Left renal cortex interstitium (tissue), 4 donors: ENCODE measurements around the gene PIEZO1. TPM values are rescaled to one million over a fixed set of nuclear protein-coding genes. Genes with fewer than 3 reads are reported as not detected.
"Not testable (repeated sequence)": the region's sequence is repeated elsewhere in the genome, so short reads cannot be mapped to it uniquely, and the experiment has no call there.

Experiments
- DNase-seq, 4 donors: peaks; one replicate each; pipeline ENCODE4 v3.0.0-alpha.2; 2013; ENCODE audit warnings: low read depth in 4 of 4, low spot score in 2 of 4, missing footprints in 1 of 4
- polyA plus RNA-seq, 4 donors: library from polyadenylated mRNA; unstranded; fragments of 120-200 nt; gene quantifications; one replicate each; pipeline ENCODE4 v1.2.1, GENCODE V29; 2013; ENCODE audit not compliant: insufficient read length in 4 of 4

Gene PIEZO1, protein sequence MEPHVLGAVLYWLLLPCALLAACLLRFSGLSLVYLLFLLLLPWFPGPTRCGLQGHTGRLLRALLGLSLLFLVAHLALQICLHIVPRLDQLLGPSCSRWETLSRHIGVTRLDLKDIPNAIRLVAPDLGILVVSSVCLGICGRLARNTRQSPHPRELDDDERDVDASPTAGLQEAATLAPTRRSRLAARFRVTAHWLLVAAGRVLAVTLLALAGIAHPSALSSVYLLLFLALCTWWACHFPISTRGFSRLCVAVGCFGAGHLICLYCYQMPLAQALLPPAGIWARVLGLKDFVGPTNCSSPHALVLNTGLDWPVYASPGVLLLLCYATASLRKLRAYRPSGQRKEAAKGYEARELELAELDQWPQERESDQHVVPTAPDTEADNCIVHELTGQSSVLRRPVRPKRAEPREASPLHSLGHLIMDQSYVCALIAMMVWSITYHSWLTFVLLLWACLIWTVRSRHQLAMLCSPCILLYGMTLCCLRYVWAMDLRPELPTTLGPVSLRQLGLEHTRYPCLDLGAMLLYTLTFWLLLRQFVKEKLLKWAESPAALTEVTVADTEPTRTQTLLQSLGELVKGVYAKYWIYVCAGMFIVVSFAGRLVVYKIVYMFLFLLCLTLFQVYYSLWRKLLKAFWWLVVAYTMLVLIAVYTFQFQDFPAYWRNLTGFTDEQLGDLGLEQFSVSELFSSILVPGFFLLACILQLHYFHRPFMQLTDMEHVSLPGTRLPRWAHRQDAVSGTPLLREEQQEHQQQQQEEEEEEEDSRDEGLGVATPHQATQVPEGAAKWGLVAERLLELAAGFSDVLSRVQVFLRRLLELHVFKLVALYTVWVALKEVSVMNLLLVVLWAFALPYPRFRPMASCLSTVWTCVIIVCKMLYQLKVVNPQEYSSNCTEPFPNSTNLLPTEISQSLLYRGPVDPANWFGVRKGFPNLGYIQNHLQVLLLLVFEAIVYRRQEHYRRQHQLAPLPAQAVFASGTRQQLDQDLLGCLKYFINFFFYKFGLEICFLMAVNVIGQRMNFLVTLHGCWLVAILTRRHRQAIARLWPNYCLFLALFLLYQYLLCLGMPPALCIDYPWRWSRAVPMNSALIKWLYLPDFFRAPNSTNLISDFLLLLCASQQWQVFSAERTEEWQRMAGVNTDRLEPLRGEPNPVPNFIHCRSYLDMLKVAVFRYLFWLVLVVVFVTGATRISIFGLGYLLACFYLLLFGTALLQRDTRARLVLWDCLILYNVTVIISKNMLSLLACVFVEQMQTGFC (N-terminal part only)
- polyA plus RNA-seq = 10 to 100 TPM; 23.9 to 55.2 (median 44.8) TPM

DNA sequence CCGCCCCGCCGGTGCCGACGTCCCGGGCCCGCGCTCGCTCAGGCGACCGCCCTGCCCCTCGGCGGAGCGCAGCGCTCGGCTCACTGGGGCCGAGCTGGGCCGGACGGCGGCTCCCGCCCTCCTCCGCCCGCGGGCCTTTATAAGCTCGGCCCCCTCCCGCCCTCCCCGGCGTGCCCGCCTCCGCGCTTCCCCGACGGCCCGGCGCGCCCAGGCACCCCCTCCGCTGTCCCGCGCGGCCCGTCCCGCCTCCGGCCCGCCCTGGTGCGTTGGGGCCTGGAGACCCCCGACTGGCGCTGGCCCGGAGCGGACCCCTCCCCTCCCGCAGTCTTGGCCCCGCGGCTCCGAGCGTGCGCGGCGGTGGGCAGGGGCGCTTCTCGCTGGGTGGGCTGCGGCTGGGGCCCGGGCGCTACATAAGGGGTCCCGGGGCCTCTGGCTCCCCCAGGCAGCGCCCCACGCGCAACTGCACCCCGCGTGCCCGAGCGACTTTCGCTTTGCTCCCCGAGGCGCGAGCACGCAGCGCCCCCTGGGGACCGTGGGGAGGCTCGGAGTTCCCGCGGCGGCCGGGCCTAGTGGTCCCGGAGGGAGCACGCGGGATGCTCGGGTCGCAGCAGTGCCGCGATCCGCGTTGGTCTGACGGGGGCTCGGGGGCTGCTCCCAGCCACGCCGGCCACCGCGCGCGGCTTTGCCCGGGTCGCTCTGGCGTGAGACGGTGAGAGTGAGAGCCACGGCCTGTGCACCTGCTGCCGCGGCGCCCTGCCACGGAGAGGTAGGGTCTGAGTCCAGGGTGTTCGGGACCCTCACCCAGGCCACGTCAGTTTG, at the start of gene PIEZO1:
Gene PIEZO1 (minus strand): TSS at position 115 of the 819 bp plus-strand sequence. CDS start 256 bp downstream, outside the sequence.
- no peak for DNase-seq

DNA sequence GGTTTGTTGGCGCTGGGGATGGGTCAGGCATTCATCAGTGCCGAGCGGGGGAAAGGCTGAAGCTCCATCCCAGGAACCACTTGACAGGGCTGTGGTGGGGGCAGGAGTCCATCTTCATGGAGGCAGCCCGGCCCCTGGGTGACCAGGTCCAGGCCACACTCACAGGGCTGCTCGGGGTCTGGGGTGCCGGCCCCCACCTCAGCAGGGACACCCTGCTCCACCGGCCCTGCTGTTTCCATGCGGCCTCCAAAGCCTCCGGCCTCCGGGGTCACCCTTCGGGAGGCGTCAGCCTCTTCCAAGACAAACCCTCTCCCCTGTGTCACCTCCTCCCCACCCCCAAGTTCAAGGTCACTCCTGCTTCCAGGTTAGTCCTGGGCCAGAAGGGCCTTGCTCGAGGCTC, 49.6 kb upstream of the PIEZO1 start:
- no peak for DNase-seq

DNA sequence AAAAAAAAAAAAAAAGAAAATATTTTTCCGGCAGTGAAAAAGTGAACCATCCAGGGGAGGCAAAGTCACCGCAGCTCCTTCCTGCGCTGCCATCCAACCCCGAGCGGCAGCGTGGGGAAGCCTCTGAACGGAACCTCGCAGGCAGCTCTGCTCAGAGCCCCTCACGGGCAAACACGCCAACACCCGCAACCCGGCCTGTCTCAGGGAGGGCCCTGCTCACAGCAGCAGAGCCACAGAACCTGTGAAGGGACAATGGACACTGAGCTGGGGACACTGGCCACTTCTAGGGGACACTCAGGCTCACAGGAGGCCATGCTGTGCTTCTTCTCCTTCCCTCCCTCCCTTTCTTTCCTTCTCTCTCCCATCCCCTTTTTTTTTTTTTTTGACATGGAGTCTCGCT, 48.1 kb upstream of the PIEZO1 start:
- no peak for DNase-seq

DNA sequence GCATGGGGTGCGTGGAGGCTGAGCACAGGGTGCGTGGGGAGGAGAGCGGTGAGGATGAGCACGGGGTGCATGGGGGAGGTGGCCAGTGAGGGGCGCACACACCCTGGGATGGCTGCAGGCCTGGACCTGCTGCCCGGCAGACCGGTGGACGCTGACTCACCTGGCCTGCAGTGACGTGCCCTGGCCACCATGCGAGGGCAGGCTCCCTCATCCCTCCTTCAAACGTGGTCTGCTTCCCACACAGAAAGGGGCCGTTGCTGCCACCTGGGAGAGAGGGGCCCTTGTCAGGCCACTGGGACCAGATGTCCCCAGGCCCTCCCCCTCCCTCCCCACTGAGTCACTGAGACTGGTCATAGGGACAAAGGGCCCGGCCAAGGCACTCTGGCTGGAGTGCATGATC, 46.8 kb upstream of the PIEZO1 start:
- DNase-seq = no peak

DNA sequence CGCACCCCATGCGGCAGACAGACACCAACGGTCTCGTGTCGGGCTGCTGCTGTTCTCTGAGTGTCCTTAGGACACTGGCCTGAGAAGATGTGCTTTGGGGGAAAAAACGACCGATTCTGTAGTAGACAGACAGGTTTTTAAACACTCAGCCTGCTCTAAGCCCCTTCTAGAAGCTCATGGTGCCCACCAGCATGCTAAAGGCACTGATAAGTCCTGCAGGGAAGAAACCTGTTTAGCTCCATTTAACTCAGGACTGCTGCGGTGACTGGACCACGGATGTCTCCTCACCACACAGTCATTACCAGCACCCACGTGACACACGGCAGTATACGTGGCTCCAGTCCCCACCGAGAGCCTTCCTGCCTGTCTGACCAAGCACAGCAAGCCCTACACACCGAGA, 45.8 kb upstream of the PIEZO1 start:
- no peak for DNase-seq

DNA sequence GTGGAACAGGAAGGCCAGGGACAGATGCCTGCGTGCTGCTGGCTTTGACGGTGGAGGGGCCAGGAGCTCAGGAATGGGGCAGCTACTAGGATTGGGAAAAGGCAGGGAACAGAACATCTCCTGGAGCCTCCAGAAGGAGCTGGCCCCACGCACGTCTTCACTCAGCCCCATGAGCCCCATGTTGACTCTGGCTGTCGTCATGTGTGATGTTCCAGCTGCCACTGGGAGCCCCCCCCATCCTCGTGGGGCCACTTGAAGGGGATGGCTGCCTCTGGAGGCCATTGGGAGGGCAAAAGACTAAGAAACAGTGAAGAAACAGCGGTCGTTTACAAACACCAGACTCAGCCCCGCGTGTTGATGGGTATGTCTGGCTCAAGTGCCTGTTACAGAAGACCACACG, 45.2 kb upstream of the PIEZO1 start:
- peak in 2 of 4 donors; percentile 58 to 63 for DNase-seq

DNA sequence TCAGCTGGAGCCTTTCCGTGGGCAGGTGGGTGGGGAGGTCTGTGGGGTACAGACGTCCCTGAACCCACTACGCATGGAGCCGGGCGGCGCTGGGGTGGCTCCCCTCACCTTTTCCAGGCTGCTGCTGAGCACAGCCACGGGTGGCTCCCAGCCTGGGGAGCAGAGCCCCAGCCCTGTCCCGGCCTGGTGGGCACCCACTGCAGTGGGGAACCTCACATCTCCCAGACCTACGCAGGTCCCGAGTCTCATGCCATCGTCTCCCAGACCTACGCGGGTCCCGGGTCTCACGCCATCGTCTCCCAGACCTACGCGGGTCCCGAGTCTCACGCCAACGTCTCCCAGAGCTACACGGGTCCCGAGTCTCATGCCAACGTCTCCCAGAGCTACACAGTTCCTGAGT, 43.7 kb upstream of the PIEZO1 start:
- DNase-seq = no peak

DNA sequence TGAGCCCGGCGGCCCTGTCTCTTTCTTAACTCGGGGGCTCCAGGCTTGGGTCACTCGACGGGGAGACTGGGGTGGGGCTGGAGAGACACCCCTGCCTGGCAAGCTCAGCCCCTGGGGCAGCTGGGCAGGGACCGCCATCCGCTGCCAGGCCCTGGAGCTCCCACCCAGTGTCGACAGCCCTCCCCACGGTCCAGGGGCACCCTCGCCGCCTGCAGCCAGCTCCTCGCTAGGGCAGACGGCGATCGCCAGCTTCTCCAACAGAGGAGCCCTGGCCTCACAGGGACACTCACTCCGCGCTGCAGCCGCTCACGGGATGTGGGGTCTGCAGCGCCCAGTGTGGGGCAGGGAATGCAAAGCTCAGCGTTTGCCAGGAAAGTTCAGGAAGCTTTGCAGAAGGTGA, 42.7 kb upstream of the PIEZO1 start:
- no peak for DNase-seq

DNA sequence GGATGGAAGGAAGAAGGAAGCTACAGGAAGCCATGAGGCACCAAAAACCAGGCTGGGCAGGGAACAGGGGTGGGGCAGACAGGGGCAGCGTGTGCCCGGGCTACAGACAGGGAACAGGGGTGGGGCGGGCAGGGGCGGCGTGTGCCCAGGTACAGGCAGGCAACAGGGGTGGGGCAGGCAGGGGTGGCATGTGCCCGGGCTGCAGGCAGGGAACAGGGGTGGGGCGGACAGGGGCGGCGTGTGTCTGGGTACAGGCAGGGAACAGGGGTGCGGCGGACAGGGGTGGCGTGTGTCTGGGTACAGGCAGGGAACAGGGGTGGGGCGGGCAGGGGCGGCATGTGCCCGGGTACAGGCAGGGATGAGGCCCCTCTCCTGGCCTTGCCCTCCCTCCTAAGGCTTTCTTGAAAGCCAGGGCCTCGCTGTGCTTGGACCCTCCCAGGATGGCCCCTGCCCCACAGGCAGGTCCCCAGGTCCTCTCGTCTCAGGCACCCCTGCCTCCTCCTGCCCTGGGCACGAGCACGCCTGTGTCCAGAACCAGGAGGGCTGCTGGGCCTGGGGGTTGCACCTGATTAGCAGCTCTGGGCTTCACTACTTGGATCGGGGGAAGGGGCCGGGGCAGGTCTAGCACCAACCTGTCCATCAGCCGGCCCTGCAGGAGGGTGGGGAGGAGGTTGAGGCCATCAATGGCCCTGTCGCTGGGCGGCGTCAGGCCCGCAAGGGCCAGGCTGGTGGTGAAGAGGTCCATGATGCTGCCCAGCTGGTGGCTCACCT, 41.2 kb upstream of the PIEZO1 start:
- DNase-seq = no peak

DNA sequence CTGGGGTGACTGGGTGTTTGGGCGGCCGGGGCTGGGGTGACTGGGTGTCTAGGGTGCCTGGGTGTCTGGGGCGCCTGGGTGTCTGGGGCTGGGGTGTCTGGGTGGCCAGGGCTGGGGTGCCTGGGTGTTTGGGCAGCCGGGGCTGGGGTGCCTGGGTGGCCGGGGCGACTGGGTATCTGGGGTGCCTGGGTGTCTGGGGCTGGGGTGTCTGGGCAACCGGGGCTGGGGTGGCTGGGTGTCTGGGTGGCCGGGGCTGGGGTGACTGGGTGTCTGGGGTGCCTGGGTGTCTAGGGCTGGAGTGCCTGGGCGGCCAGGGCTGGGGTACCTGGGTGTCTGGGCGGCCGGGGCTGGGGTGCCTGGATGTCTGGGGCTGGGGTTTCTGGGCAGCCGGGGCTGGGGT, 40.1 kb upstream of the PIEZO1 start:
- DNase-seq = no peak

DNA sequence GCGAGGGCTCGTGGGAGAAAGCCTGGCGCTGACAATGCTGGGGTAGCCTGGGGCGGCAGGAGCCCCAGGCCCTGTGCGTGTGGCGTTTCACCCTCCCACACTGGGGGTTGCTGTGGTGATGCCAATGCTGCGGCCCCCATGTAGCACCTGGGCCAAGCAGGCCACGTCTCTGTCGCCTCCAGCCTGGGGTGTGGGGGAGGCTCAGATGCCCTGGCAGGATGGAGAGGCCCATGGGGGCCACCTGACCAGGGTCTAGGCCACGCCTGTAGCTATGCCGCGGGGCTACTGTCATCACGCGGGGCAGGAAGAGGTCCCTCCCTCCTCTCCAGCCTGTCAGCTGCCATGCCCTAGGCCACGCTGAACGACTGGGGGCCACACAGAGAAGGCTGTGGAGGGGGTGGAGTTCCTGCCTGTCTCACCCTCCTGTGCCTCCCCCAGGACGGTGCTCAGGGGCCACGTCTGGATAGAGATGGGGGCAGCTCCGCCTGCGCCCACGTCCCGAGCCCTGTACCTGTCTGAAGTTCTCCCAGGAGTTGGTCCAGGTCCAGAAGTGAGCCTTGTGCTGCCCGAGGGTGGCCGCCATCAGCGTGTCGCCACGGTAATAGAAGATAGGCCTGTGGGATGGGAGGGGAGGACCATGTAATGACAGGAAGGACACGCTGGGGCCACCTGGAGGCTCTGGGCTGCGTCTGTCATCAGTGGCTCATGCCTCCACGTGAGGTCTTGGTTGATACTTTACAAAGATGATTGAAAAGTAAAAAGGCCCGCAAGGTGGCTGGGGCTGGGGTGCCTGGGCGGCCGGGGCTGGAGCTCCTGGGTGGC, 39.4 kb upstream of the PIEZO1 start:
- no peak for DNase-seq

DNA sequence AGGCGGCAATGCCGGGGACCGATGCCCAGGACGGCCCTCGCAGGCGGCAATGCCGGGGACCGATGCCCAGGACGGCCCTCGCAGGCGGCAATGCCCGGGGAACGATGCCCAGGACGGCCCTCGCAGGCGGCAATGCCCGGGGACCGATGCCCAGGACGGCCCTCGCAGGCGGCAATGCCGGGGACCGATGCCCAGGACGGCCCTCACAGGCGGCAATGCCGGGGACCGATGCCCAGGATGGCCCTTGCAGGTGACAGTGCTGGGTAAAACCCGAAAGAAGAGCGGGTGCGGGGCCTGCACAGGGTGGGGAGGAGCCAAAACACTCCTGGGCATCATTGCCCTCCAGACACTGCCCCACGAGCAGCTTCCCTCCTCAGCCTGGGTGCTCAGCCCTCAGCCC, 38.6 kb upstream of the PIEZO1 start:
- DNase-seq = not testable (repeated sequence)

DNA sequence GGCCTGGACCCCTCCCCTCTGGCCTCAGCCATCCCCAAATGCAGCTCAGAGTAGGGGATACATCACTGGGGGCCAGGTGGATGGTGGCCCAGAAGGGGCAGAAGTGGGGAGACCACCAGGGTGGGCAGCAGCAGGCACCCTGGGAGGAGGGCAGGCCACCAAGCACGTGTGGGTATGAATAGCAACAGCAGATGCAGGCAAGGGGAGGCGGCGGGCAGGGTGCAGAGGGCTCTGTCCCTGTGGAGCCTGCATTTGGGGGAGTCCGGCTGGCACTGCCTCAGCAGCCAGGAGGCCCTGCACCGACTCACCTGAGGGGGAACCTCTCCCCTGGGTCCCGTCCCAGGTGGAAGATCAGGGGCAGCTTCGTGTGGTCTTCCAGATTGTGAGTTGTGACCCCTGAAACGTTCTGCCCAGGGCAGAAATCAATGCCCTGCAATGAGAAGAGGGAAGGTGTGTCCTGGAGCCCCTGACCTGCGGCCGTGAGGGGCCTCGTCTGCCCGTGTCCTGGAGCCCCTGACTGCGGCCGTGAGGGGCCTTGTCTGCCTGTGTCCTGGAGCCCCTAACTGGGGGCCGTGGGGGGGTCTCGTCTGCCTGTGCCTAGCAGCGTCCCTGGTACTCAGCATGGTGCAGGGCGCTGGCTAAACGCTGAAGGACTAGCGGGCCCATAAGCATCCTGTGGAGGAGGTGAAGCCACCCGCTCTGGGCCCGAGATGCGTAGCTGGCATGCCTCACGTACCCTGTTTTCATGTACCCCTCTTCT, 37.4 kb upstream of the PIEZO1 start:
- DNase-seq = no peak

DNA sequence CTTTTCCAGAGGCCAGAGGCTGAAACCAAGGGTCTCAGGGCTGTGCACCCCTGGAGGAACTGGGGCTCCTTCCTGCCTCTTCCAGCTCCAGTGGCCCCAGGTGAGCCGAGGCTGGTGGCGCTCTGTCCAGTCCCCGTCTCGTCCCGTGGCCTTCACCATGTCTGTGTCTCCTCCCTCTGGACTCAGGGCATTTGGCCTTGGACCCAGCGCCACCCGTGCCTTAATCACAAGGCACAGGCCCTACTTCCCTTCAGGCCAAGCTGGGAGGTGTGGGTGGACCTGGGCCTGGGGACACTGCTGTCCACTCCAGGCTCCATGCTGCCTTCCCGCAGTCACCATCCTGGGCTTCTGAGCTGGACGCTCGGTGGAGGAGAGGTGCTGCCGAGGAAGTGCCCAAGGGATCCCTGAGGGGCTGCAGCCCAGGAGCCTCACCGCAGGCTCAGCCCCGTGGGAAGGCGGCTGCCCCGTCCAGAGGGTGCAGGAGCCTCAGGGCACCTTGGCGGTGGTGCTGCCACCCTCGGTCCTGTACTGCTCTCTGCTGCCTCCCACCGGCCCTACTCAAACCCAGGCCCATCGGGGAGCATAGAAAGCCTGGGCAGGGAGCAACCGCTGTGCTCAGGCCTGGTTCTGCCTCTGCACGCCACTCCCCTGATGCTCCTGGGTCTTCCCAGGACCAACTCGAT, 36.3 kb upstream of the PIEZO1 start:
- DNase-seq = no peak

DNA sequence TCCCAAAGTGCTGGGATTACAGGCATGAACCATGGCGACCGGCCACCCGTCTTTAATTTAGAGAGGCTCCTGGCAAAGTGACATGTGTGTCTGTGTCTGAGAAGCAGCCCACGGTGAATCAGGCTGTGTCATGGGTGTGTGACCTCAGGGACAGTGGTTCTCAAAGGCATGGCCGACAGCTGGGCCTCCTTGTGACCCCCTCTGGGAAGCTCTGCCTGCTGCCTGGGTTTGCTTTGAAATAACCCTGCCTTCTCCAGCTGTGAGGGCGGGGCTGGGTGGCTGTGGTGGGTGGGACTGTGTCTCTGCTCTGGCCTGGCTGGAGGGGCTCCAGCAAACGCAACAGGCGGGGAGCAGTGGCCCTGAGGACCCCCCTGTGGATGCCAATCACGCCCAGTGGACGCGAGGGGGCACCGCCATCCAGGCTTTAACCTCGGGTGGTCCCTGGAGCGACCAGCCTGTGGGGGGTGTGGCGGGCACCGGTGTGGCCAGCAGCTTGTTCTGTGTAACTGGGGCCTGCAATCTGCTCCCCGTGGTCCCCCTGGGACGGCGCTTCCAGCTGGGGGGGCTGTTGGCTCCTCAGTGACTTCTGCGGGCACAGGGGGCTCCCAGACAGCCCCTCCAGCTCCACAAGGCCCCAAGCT, 35.5 kb upstream of the PIEZO1 start:
- DNase-seq = no peak

DNA sequence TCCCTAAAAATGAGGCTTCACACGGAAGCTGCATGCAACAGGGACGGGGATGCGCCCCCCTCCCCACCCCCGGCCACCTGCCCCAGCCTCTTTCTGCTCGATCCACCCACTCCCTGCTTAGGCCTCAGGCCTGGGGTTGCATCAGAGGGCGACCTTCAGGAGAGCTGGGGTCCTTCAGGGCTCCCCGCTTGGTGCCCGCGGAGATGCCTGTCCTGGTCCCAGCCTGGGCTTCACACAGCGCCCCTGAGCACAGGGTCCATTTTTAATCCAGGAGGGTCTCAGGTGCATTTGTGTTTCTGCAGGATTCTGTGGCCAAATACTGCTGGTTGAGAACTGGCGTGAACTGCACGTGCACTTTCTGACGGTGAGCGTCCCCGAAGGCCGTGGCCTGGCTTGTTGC, 34.1 kb upstream of the PIEZO1 start:
- DNase-seq = no peak

DNA sequence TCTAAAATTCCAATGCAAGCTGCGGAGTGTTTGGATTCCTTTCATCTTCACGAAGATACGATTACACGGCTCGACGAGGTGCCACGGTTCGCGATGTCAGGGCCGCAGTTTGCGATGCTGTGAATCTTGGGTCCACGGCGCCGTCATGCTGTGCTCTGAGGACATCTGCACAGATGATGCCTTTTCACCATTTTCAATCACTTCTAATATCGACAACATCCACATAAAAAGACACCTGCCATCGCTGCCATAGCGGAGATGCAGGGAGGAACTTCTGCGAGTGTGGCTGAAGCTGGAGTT, 33.5 kb upstream of the PIEZO1 start:
- DNase-seq = no peak
